Panc1 (cell line): ENCODE measurements around the gene SSR1. TPM values are rescaled to one million over a fixed set of nuclear protein-coding genes. Genes with fewer than 3 reads are reported as not detected.

Experiments
- ATAC-seq: fragments of 200-7000 bp; cut with Tn5 transposase; 2 replicates; pipeline ENCODE4 v1.9.1; 2020; ENCODE audit warnings: mild to moderate bottlenecking, moderate library complexity
- BruUV-seq: library from RNA; stranded (reverse); fragments of 400-500 nt; replicated peaks from 2 replicates; lab custom pipeline; 2021; lab: Mats Ljungman, UMichigan
- CTCF ChIA-PET: fragments of 300-600 bp; sonication (Branson Sonifier 250); formaldehyde crosslinking; loops from one replicate; lab custom pipeline; 2022; ENCODE audit warnings: antibody characterized with exemption; lab: Charles Lee
- POLR2A ChIA-PET: fragments of 300-600 bp; sonication (Branson Sonifier 250); formaldehyde crosslinking; loops from one replicate; lab custom pipeline; 2022; ENCODE audit warnings: antibody characterized with exemption; lab: Charles Lee
- DNase-seq: peaks from one replicate; pipeline ENCODE4 v3.0.0-alpha.2; 2010; ENCODE audit warnings: low read depth, low spot score
- H3K27ac ChIP-seq: 2 replicates; pipeline ENCODE4 v1.5.1; 2011; ENCODE audit warnings: mild to moderate bottlenecking, low read length, inconsistent platforms
- H3K27me3 ChIP-seq: fragments of 200-500 bp; sonication (Bioruptor generic); 2 replicates; pipeline ENCODE4 v1.6.0; 2014; ENCODE audit warnings: low read length, inconsistent platforms; ENCODE audit not compliant: control insufficient read depth, insufficient read depth
- H3K36me3 ChIP-seq: fragments of 200-500 bp; sonication (Bioruptor generic); 2 replicates; pipeline ENCODE4 v1.5.1; 2014; ENCODE audit warnings: inconsistent platforms, mild to moderate bottlenecking, low read length, moderate library complexity; ENCODE audit not compliant: control insufficient read depth, insufficient read depth
- H3K4me1 ChIP-seq: 2 replicates; pipeline ENCODE4 v1.5.1; 2011; ENCODE audit warnings: inconsistent platforms, mild to moderate bottlenecking, low read length, moderate library complexity; ENCODE audit not compliant: control insufficient read depth, insufficient read depth
- H3K4me3 ChIP-seq, 2 experiments: 2 replicates each; pipeline ENCODE4 v1.5.1; 2011 to 2012; ENCODE audit warnings: low read depth in 2 of 2, low read length in 2 of 2, mild to moderate bottlenecking in 2 of 2, inconsistent platforms in 1 of 2, moderate library complexity in 1 of 2
- H3K9me3 ChIP-seq: fragments of 200-500 bp; sonication (Bioruptor generic); 2 replicates; pipeline ENCODE4 v1.5.1; 2014; ENCODE audit warnings: low read depth, mild to moderate bottlenecking, inconsistent platforms, low read length, moderate library complexity; ENCODE audit not compliant: control insufficient read depth, insufficient read depth
- CTCF ChIP-seq: fragments of 450-650 bp; IDR thresholded peaks from 2 replicates; pipeline ENCODE4 v1.5.1; 2017; ENCODE audit warnings: mild to moderate bottlenecking
- POLR2AphosphoS5 ChIP-seq: IDR thresholded peaks from 2 replicates; pipeline ENCODE4 v1.6.1; 2012; ENCODE audit warnings: mild to moderate bottlenecking, low read depth, low read length, moderate library complexity
- SIN3A ChIP-seq: IDR thresholded peaks from 2 replicates; pipeline ENCODE4 v1.6.1; 2012; ENCODE audit warnings: low read depth, mild to moderate bottlenecking, low read length, moderate library complexity, borderline replicate concordance; ENCODE audit not compliant: insufficient read depth
- TCF7L2 ChIP-seq: IDR thresholded peaks from 2 replicates; pipeline ENCODE4 v1.6.1; 2011; ENCODE audit warnings: mild to moderate bottlenecking, low read depth, low read length, inconsistent platforms
- in situ Hi-C: cut with HindIII; loops from 2 replicates; pipeline ENCODE4 v1.10.0; 2016; ENCODE audit warnings: low sequenced_read_pairs, low pct_unique_long_range_greater_than_20kb
- intact Hi-C: fragments of 100-400 bp; cut with micrococcal nuclease; formaldehyde crosslinking; loops from one replicate; pipeline ENCODE4 v1.10.0; 2022; ENCODE audit not compliant: unreplicated experiment
- total RNA-seq: library from RNA; stranded (reverse); gene quantifications from one replicate; pipeline ENCODE4 v1.2.1, GENCODE V29; 2021; ENCODE audit not compliant: unreplicated experiment
- TF ChIP-seq, protein P1 (sequence below), 2 experiments: IDR thresholded peaks; 2 replicates each; pipeline ENCODE4 v1.6.1; 2011 to 2012; ENCODE audit warnings: low read depth in 2 of 2, control low read depth in 1 of 2, low read length in 1 of 2, mild to moderate bottlenecking in 1 of 2, moderate library complexity in 1 of 2; ENCODE audit not compliant: insufficient read depth in 1 of 2

SSR1 gene
- total RNA-seq, 1 experiment from 2014 or later = 119 TPM

- intact Hi-C loops = no loop called here
- TF ChIP-seq POLR2AphosphoS5 (no peak), CTCF (no peak), SIN3A (no peak), TCF7L2 (no peak)
- TF ChIP-seq, protein P1, sequence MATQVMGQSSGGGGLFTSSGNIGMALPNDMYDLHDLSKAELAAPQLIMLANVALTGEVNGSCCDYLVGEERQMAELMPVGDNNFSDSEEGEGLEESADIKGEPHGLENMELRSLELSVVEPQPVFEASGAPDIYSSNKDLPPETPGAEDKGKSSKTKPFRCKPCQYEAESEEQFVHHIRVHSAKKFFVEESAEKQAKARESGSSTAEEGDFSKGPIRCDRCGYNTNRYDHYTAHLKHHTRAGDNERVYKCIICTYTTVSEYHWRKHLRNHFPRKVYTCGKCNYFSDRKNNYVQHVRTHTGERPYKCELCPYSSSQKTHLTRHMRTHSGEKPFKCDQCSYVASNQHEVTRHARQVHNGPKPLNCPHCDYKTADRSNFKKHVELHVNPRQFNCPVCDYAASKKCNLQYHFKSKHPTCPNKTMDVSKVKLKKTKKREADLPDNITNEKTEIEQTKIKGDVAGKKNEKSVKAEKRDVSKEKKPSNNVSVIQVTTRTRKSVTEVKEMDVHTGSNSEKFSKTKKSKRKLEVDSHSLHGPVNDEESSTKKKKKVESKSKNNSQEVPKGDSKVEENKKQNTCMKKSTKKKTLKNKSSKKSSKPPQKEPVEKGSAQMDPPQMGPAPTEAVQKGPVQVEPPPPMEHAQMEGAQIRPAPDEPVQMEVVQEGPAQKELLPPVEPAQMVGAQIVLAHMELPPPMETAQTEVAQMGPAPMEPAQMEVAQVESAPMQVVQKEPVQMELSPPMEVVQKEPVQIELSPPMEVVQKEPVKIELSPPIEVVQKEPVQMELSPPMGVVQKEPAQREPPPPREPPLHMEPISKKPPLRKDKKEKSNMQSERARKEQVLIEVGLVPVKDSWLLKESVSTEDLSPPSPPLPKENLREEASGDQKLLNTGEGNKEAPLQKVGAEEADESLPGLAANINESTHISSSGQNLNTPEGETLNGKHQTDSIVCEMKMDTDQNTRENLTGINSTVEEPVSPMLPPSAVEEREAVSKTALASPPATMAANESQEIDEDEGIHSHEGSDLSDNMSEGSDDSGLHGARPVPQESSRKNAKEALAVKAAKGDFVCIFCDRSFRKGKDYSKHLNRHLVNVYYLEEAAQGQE (IDR thresholded peaks at IDR 0.05; ENCODE audit: insufficient read depth in 1 of 2, low read depth in 2 of 2, low read length in 1 of 2) = no peak
- no peak overlapping the region for H3K4me3 ChIP-seq
- POLR2A ChIA-PET = no interaction called here
- ATAC-seq = no peak
- in situ Hi-C loops = no loop called here
- CTCF ChIA-PET = no interaction called here
- H3K27ac ChIP-seq = no peak overlapping the region
- H3K9me3 ChIP-seq = no peaks in the 10 kb centered on the region
- H3K4me1 ChIP-seq = no peaks in the 10 kb centered on the region
- BruUV-seq = no TSS peak
- H3K36me3 ChIP-seq = peaks cover 5% of the 10 kb centered on the region; the same call in 1 of the 2 replicates
- H3K27me3 ChIP-seq = no peaks in the 10 kb centered on the region
- no peak for DNase-seq
These were observed 82.7 kb downstream of the SSR1 start for GRCh38 chr6:7230327-7230691.

GRCh38 chr6:7229376-7230326 is 83.3 kb downstream of the SSR1 start:
- DNase-seq (no peak), ATAC-seq (no peak)
- BruUV-seq = no TSS peak
- H3K4me3 ChIP-seq = no peak overlapping the region
- H3K27ac ChIP-seq = no peak overlapping the region
- no peaks in the 10 kb centered on the region for H3K9me3 ChIP-seq
- ChIA-PET POLR2A (no interaction called here), CTCF (no interaction called here)
- peaks cover 3% of the 10 kb centered on the region; the same call in 1 of the 2 replicates for H3K36me3 ChIP-seq
- TF ChIP-seq, protein P1 (IDR thresholded peaks at IDR 0.05; ENCODE audit: insufficient read depth in 1 of 2, low read depth in 2 of 2, low read length in 1 of 2) = no peak
- TF ChIP-seq SIN3A = no peak
- TF ChIP-seq TCF7L2 = no peak
- no peak for TF ChIP-seq POLR2AphosphoS5
- no peak for TF ChIP-seq CTCF
- H3K4me1 ChIP-seq = no peaks in the 10 kb centered on the region
- in situ Hi-C loops (no loop called here), intact Hi-C loops (no loop called here)
- no peaks in the 10 kb centered on the region for H3K27me3 ChIP-seq
